Mesenchymal stem cell (in vitro differentiated cells and primary cell): ENCODE measurements around the gene MARF1.
A peak's percentile ranks its signal among the peaks of the same experiment; 100 is the strongest.
"Not testable (repeated sequence)": the region's sequence is repeated elsewhere in the genome, so short reads cannot be mapped to it uniquely, and the experiment has no call there.

Experiments used
- DNase-seq: peaks from one replicate; pipeline ENCODE4 v3.0.0-alpha.2; 2013
- H2AFZ ChIP-seq: one replicate; pipeline ENCODE4 v1.6.1; 2013; ENCODE audit warnings: low read depth, mild to moderate bottlenecking, control low read depth, inconsistent platforms, low read length, moderate library complexity
- H2AK5ac ChIP-seq: 2 replicates; pipeline ENCODE4 v1.6.1; 2013; ENCODE audit warnings: low read length, moderate library complexity, mild to moderate bottlenecking, inconsistent platforms; ENCODE audit not compliant: severe bottlenecking
- H2BK120ac ChIP-seq: one replicate; pipeline ENCODE4 v1.6.1; 2013; ENCODE audit warnings: low read depth, mild to moderate bottlenecking, inconsistent platforms, low read length, moderate library complexity
- H2BK12ac ChIP-seq, 2 experiments: one replicate each; pipeline ENCODE4 v1.6.1; 2013; ENCODE audit warnings: inconsistent platforms in 2 of 2, low read length in 2 of 2, mild to moderate bottlenecking in 2 of 2, moderate library complexity in 2 of 2, control low read depth in 1 of 2
- H2BK15ac ChIP-seq: one replicate; pipeline ENCODE4 v1.6.1; 2013; ENCODE audit warnings: mild to moderate bottlenecking, low read depth, inconsistent platforms; ENCODE audit not compliant: poor library complexity, severe bottlenecking
- H2BK5ac ChIP-seq: 2 replicates; pipeline ENCODE4 v1.6.1; 2013; ENCODE audit warnings: low read depth, mild to moderate bottlenecking, low read length, control low read depth, inconsistent platforms; ENCODE audit not compliant: poor library complexity, severe bottlenecking
- H3K14ac ChIP-seq, 2 experiments: one replicate each; pipeline ENCODE4 v1.6.1; 2013; ENCODE audit warnings: inconsistent platforms in 2 of 2, low read length in 2 of 2, control low read depth in 1 of 2, mild to moderate bottlenecking in 1 of 2, moderate library complexity in 1 of 2
- H3K18ac ChIP-seq, 2 experiments: one replicate each; pipeline ENCODE4 v1.6.1; 2013; ENCODE audit warnings: inconsistent platforms in 2 of 2, low read length in 2 of 2, control low read depth in 1 of 2, low read depth in 1 of 2, mild to moderate bottlenecking in 1 of 2
- H3K23ac ChIP-seq, 2 experiments: one replicate each; pipeline ENCODE4 v1.6.1; 2013; ENCODE audit warnings: inconsistent platforms in 2 of 2, low read length in 2 of 2, mild to moderate bottlenecking in 2 of 2, moderate library complexity in 2 of 2, control low read depth in 1 of 2
- H3K27ac ChIP-seq: 2 replicates; pipeline ENCODE4 v1.5.1; 2013; ENCODE audit warnings: mild to moderate bottlenecking, moderate library complexity, low read length, control low read depth, inconsistent platforms; ENCODE audit not compliant: poor library complexity, severe bottlenecking
- H3K27me3 ChIP-seq, 2 experiments: 2 replicates each; pipeline versions ENCODE4 v1.6.1 to v1.7.0; 2013; ENCODE audit warnings: low read length in 2 of 2, mild to moderate bottlenecking in 2 of 2, moderate library complexity in 2 of 2, control low read depth in 1 of 2, inconsistent platforms in 1 of 2; ENCODE audit not compliant: control insufficient read depth in 1 of 2, insufficient read depth in 1 of 2
- H3K36me3 ChIP-seq, 2 experiments: 2 replicates each; pipeline versions ENCODE4 v1.6.1 to v1.7.0; 2013; ENCODE audit warnings: low read length in 2 of 2, control low read depth in 1 of 2, inconsistent platforms in 1 of 2, low read depth in 1 of 2, mild to moderate bottlenecking in 1 of 2; ENCODE audit not compliant: insufficient read depth in 2 of 2, control insufficient read depth in 1 of 2
- H3K4ac ChIP-seq, 2 experiments: one replicate each; pipeline ENCODE4 v1.6.1; 2013; ENCODE audit warnings: inconsistent platforms in 2 of 2, low read length in 2 of 2, mild to moderate bottlenecking in 2 of 2, moderate library complexity in 2 of 2, control low read depth in 1 of 2, low read depth in 1 of 2
- H3K4me1 ChIP-seq: 2 replicates; pipeline ENCODE4 v1.6.1; 2013; ENCODE audit warnings: low read depth, low read length, control low read depth; ENCODE audit not compliant: control insufficient read depth, insufficient read depth
- H3K4me2 ChIP-seq: 2 replicates; pipeline ENCODE4 v1.6.1; 2013; ENCODE audit warnings: low read length, mild to moderate bottlenecking, inconsistent platforms; ENCODE audit not compliant: poor library complexity, severe bottlenecking
- H3K4me3 ChIP-seq, 2 experiments: 2 replicates each; pipeline versions ENCODE4 v1.5.1 to v1.7.0; 2013; ENCODE audit warnings: low read length in 2 of 2, mild to moderate bottlenecking in 2 of 2, control low read depth in 1 of 2, low read depth in 1 of 2; ENCODE audit not compliant: insufficient read depth in 1 of 2
- H3K79me1 ChIP-seq: replicated peaks from 2 replicates; pipeline ENCODE4 v1.6.1; 2013; ENCODE audit warnings: mild to moderate bottlenecking, control low read depth, low read length, inconsistent platforms; ENCODE audit not compliant: poor library complexity, severe bottlenecking
- H3K9ac ChIP-seq: 2 replicates; pipeline ENCODE4 v1.7.0; 2013; ENCODE audit warnings: mild to moderate bottlenecking, low read length, moderate library complexity
- H3K9me3 ChIP-seq: 2 replicates; pipeline ENCODE4 v1.7.0; 2013; ENCODE audit warnings: mild to moderate bottlenecking, low read length; ENCODE audit not compliant: control insufficient read depth
- H4K8ac ChIP-seq: one replicate; pipeline ENCODE4 v1.6.1; 2013; ENCODE audit warnings: inconsistent platforms, mild to moderate bottlenecking, low read length, moderate library complexity
- H4K91ac ChIP-seq: one replicate; pipeline ENCODE4 v1.6.1; 2013; ENCODE audit warnings: mild to moderate bottlenecking, low read length, inconsistent platforms
- WGBS: methylation state at CpG from one replicate; pipeline ENCODE4 v1.1.7; 2013; ENCODE audit warnings: mixed read lengths; 5-methylcytosine and 5-hydroxymethylcytosine counted together

Gene MARF1

DNA sequence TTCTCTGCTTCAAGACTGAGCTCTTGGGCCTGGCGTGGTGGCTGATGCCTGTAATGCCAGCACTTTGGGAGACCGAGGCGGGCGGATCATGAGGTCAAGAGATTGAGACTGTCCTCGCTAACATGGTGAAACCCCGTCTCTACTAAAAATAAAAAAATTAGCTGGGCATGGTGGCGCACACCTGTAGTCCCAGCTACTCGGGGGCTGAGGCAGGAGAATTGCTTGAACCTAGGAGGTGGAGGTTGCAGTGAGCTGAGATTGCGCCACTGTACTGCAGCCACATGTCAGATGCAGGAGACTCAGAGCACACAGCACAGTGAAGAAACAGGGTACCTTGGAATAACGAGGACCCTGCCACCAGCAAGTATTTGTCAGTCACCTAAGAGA is 29.2 kb upstream of the MARF1 start:
- Histone ChIP-seq H3K18ac (peak overlapping the region; percentile 40 to 84), H3K36me3 (peaks cover 33 to 45% of the 10 kb centered on the region in 2 experiments), H3K4me3 (peak overlapping the region in 1 of 2 experiments; percentile 44), H3K9ac (peak overlapping the region; percentile 90), H3K79me1 (peaks cover 38% of the 10 kb centered on the region), H3K4ac (peak overlapping the region in 1 of 2 experiments; percentile 76), H2BK12ac (peak overlapping the region in 1 of 2 experiments; percentile 77)
- not testable (repeated sequence) for H2AFZ ChIP-seq, H4K91ac ChIP-seq, H2AK5ac ChIP-seq, H3K23ac ChIP-seq, H3K4me1 ChIP-seq, DNase-seq, H3K14ac ChIP-seq, H2BK120ac ChIP-seq, H3K4me2 ChIP-seq, H3K27ac ChIP-seq, H3K27me3 ChIP-seq, H2BK5ac ChIP-seq, H3K9me3 ChIP-seq, H2BK15ac ChIP-seq, H4K8ac ChIP-seq
- 94% methylated on average over 10 of the region's 10 CpGs for WGBS

DNA sequence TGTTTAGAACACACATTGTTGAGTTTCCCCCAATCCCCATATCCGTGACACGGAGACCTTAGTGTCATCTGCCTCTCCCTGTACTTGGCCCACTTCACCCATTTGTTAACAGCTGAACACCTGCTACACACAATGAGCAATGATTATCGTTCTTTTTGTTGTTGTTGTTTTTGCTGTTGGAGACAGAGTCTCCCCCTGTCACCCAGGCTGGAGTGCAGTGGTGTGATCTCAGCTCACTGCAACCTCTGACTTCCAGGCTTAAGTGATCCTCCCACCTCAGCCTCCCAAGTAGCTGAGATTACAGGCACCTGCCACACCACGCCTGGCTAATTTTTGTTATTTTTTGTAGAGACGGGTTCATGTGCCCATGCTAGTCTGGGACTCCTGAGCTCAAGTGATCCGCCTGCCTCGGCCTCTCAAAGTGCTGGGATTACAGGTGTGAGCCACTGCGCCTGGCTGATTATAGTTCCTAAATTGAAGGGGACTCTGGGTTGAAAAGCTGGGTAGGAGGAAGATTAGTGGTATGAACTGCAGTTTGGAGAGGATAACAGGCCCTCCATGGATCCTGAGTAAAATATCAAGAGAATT is 28.7 kb upstream of the MARF1 start:
- Histone ChIP-seq H2AK5ac (no peak overlapping the region), H3K4me3 (no peak overlapping the region), H2BK15ac (no peak overlapping the region), H3K4ac (peak overlapping the region in 1 of 2 experiments; percentile 13), H3K9ac (no peak overlapping the region), H3K23ac (no peak overlapping the region), H3K4me2 (no peak overlapping the region), H3K18ac (no peak overlapping the region), H3K79me1 (peaks cover 34% of the 10 kb centered on the region), H3K14ac (no peak overlapping the region), H3K4me1 (peaks cover 7% of the 10 kb centered on the region), H4K8ac (no peak overlapping the region), H2BK12ac (peak overlapping the region in 1 of 2 experiments; percentile 11), H2BK120ac (no peak overlapping the region), H3K9me3 (no peaks in the 10 kb centered on the region), H3K27ac (no peak overlapping the region), H4K91ac (no peak overlapping the region), H3K36me3 (peaks cover 38 to 43% of the 10 kb centered on the region in 2 experiments), H2BK5ac (no peak overlapping the region), H3K27me3 (no peaks in the 10 kb centered on the region), H2AFZ (no peak overlapping the region)
- no peak for DNase-seq
- WGBS, result 95% methylated on average over 5 of the region's 8 CpGs

DNA sequence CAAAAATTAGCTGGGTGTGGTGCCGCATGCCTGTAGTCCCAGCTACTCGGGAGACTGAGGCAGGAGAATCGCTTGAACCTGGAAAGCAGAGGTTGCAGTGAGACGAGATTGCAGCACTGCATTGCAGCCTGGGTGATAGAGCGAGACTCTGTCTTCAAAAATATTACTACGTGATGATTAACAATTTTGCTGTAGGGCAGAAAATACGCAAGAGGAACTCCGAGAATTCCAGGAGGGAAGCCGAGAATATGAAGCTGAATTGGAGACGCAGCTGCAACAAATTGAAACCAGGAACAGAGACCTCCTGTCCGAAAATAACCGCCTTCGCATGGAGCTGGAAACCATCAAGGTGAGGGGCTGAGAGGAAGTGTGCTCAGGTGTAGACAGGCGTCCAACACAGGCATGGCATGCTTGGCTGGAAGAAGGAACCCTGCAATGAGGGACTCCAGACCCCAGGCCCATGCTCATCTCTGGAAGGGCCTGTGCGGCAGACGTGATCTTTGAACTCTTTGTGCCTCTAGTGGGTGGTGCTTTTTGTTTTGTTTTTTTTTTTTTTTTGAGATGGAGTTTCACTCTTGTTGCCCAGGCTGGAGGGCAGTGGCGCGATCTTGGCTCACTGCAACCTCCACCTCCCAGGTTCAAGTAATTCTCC is 24.3 kb upstream of the MARF1 start:
- no peak for DNase-seq
- no peaks in the 10 kb centered on the region for H3K9me3 ChIP-seq
- H3K27me3 ChIP-seq, result no peaks in the 10 kb centered on the region
- peaks cover 55 to 58% of the 10 kb centered on the region in 2 experiments for H3K36me3 ChIP-seq
- H3K4me3 ChIP-seq, result no peak overlapping the region
- H2BK120ac ChIP-seq, result no peak overlapping the region
- no peak overlapping the region for H2BK15ac ChIP-seq
- H4K8ac ChIP-seq, result no peak overlapping the region
- no peak overlapping the region for H3K23ac ChIP-seq
- H3K4ac ChIP-seq, result no peak overlapping the region
- no peak overlapping the region for H3K14ac ChIP-seq
- H3K18ac ChIP-seq, result no peak overlapping the region
- H3K27ac ChIP-seq, result no peak overlapping the region
- H3K79me1 ChIP-seq, result peaks cover 38% of the 10 kb centered on the region
- no peak overlapping the region for H3K4me2 ChIP-seq
- WGBS, result 98% methylated on average over 14 of the region's 18 CpGs
- no peak overlapping the region for H2BK5ac ChIP-seq
- H4K91ac ChIP-seq, result peak overlapping the region; percentile 11
- H3K9ac ChIP-seq, result no peak overlapping the region
- H3K4me1 ChIP-seq, result no peaks in the 10 kb centered on the region
- no peak overlapping the region for H2BK12ac ChIP-seq
- H2AFZ ChIP-seq, result no peak overlapping the region
- H2AK5ac ChIP-seq, result no peak overlapping the region

DNA sequence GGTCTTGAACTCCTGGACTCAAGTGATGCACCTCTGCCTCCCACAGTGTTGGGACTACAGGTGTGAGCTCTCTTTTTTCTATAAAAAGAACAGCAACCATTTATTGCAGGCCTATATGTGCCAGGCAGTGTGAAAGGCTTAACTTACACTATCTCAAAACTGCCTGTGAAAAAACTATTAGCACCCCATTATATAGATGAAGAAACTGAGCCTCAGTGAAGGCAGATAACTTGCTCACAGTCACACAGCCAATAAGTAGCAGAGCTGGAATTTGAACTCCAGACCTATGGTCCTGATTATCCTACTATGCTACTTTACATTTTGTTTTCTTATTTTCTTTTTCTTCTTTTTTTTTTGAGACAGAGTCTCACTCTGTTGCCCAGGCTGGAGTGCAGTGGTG is 22.2 kb upstream of the MARF1 start:
- no peak overlapping the region for H2BK15ac ChIP-seq
- no peak overlapping the region for H2AK5ac ChIP-seq
- H2BK120ac ChIP-seq, result no peak overlapping the region
- no peak overlapping the region for H3K4ac ChIP-seq
- H3K27me3 ChIP-seq, result no peaks in the 10 kb centered on the region
- H3K9ac ChIP-seq, result no peak overlapping the region
- no peak for DNase-seq
- H3K79me1 ChIP-seq, result peaks cover 47% of the 10 kb centered on the region
- no peak overlapping the region for H2BK5ac ChIP-seq
- no peak overlapping the region for H4K91ac ChIP-seq
- H3K4me3 ChIP-seq, result no peak overlapping the region
- no peak overlapping the region for H3K4me2 ChIP-seq
- H3K27ac ChIP-seq, result no peak overlapping the region
- H4K8ac ChIP-seq, result no peak overlapping the region
- no peak overlapping the region for H3K18ac ChIP-seq
- peaks cover 48 to 50% of the 10 kb centered on the region in 2 experiments for H3K36me3 ChIP-seq
- no peaks in the 10 kb centered on the region for H3K9me3 ChIP-seq
- no peak overlapping the region for H3K23ac ChIP-seq
- no peaks in the 10 kb centered on the region for H3K4me1 ChIP-seq
- H3K14ac ChIP-seq, result no peak overlapping the region
- H2BK12ac ChIP-seq, result no peak overlapping the region
- no peak overlapping the region for H2AFZ ChIP-seq
